ENCODE results near the gene PACSIN1.

The PACSIN1 gene

DNA sequence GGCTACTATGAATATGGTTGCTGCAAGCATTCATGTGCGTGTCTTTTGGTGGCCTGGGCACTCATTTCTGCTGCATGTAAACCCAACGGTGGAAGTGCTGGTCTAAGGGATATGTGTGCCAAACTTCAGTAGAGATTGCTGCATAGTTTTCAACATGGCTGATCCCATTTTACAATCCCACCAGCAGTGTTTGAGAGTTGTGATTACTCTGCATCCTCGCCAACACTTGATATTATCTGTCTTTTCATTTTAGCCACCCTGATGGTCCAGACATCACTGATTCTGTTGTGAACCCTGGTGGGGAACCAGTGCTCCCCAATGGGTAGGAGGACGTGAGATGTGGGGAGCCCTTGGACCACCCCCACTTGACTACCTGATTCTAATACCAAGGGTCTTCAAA is 27.5 kb downstream of the PACSIN1 start:
- Histone ChIP-seq H3K9me3 (ENCODE audit: insufficient read depth, low read length) (no peaks in the 10 kb centered on the region), H3K4me1 (ENCODE audit: low read length) (no peaks in the 10 kb centered on the region), H3K79me2 (ENCODE audit: low read length) (no peaks in the 10 kb centered on the region), H3K27ac (ENCODE audit: low read length) (no peak overlapping the region), H3K36me3 (replicated peaks; ENCODE audit: low read depth, low read length) (no peaks in the 10 kb centered on the region), H3K9ac (ENCODE audit: low read length) (no peak overlapping the region), H2AFZ (ENCODE audit: low read depth, low read length) (no peak overlapping the region), H4K20me1 (ENCODE audit: insufficient read depth, low read length) (no peaks in the 10 kb centered on the region), H3K27me3 (ENCODE audit: low read depth, low read length) (no peaks in the 10 kb centered on the region), H3K4me3 (ENCODE audit: low read length) (no peak overlapping the region), H3K4me2 (ENCODE audit: low read length) (no peak overlapping the region)
- TF ChIP-seq, protein P1, sequence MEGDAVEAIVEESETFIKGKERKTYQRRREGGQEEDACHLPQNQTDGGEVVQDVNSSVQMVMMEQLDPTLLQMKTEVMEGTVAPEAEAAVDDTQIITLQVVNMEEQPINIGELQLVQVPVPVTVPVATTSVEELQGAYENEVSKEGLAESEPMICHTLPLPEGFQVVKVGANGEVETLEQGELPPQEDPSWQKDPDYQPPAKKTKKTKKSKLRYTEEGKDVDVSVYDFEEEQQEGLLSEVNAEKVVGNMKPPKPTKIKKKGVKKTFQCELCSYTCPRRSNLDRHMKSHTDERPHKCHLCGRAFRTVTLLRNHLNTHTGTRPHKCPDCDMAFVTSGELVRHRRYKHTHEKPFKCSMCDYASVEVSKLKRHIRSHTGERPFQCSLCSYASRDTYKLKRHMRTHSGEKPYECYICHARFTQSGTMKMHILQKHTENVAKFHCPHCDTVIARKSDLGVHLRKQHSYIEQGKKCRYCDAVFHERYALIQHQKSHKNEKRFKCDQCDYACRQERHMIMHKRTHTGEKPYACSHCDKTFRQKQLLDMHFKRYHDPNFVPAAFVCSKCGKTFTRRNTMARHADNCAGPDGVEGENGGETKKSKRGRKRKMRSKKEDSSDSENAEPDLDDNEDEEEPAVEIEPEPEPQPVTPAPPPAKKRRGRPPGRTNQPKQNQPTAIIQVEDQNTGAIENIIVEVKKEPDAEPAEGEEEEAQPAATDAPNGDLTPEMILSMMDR (IDR thresholded peaks at IDR 0.05; ENCODE audit: low read depth, low read length), result no peak
- no peak for TF ChIP-seq EZH2phosphoT487 (IDR thresholded peaks at IDR 0.05; ENCODE audit: low read depth)

DNA sequence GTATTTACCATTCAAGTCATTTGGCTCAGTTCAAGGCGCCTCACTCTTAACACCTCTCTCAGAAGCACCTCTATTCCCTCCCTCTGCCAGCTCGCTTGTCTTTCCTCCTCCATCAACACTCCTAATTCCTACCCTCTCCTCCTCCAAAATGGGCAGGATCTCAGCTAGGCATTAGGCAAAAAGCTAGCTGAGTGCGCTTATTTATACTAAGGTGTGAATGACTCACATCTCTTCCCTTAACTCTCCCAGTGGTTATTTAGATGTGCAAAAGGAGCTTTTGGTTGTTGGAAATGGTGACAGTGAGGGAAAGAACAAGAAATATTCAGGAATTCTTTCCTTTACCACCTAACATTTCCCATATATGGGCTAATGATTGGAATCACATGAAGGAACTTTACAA is 29.1 kb downstream of the PACSIN1 start:
- no peak for TF ChIP-seq EZH2phosphoT487 (IDR thresholded peaks at IDR 0.05; ENCODE audit: low read depth)
- TF ChIP-seq, protein P1 (IDR thresholded peaks at IDR 0.05; ENCODE audit: low read depth, low read length), result no peak
- Histone ChIP-seq H3K4me3 (ENCODE audit: low read length) (no peak overlapping the region), H3K9ac (ENCODE audit: low read length) (no peak overlapping the region), H4K20me1 (ENCODE audit: insufficient read depth, low read length) (no peaks in the 10 kb centered on the region), H3K4me2 (ENCODE audit: low read length) (no peak overlapping the region), H3K79me2 (ENCODE audit: low read length) (no peaks in the 10 kb centered on the region), H3K9me3 (ENCODE audit: insufficient read depth, low read length) (no peaks in the 10 kb centered on the region), H2AFZ (ENCODE audit: low read depth, low read length) (no peak overlapping the region), H3K27ac (ENCODE audit: low read length) (no peak overlapping the region), H3K4me1 (ENCODE audit: low read length) (no peaks in the 10 kb centered on the region), H3K36me3 (replicated peaks; ENCODE audit: low read depth, low read length) (no peaks in the 10 kb centered on the region), H3K27me3 (ENCODE audit: low read depth, low read length) (no peaks in the 10 kb centered on the region)

DNA sequence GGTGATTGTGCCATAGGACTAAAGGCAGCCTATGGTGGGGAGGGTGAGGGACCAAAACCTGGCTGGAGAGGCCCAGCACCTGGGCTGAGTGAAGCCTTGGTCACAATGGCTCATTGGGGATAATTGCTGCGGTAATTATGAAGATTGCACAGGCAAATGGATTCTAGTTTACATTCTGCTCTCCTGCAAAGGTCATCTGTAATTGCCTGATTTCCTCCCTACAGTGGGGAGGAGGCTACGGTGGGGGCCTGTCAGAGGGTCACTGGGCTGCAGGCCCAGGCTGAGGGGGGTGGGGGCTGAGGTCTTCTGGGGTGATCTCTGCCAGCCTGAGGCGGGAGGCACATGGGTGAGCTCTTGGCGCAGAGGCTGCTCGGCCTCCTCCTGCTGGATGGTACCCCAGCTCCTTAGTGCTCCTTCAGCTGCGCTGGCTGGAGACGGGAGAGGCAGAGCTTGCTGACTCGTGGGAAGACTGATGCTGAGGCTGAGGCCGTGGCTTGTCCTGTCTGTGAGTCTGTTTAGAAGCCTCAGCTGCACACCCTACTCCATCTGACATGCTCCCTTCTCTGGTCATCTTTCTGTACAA is 30.3 kb downstream of the PACSIN1 start:
- Histone ChIP-seq H3K4me3 (ENCODE audit: low read length) (no peak overlapping the region), H3K79me2 (ENCODE audit: low read length) (no peaks in the 10 kb centered on the region), H3K4me2 (ENCODE audit: low read length) (no peak overlapping the region), H2AFZ (ENCODE audit: low read depth, low read length) (no peak overlapping the region), H3K27me3 (ENCODE audit: low read depth, low read length) (no peaks in the 10 kb centered on the region), H3K9ac (ENCODE audit: low read length) (no peak overlapping the region), H3K4me1 (ENCODE audit: low read length) (no peaks in the 10 kb centered on the region), H3K27ac (ENCODE audit: low read length) (no peak overlapping the region), H3K36me3 (replicated peaks; ENCODE audit: low read depth, low read length) (no peaks in the 10 kb centered on the region), H3K9me3 (ENCODE audit: insufficient read depth, low read length) (no peaks in the 10 kb centered on the region), H4K20me1 (ENCODE audit: insufficient read depth, low read length) (no peaks in the 10 kb centered on the region)
- no peak for TF ChIP-seq EZH2phosphoT487 (IDR thresholded peaks at IDR 0.05; ENCODE audit: low read depth)
- TF ChIP-seq, protein P1 (IDR thresholded peaks at IDR 0.05; ENCODE audit: low read depth, low read length), result no peak

DNA sequence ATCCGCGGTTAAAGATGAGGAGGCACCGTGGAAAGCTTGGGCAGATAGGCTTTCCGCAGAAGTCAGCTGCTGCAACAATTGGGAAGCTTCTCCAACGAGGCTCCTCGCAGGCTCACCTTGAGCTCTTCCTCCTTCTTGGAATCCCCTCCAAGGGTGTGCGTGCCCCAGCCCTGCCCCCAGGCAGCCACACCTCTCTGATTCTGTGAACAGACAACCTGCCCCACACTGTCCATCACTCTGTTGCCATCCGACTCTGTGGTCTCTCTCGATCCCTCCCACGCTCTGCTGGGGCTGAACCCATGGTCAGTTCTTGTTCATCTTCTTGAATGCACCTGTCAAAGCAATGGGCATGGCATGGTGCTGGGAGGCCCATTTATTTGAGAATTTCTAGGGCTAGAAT is 31.5 kb downstream of the PACSIN1 start:
- Histone ChIP-seq H4K20me1 (ENCODE audit: insufficient read depth, low read length) (no peaks in the 10 kb centered on the region), H3K27me3 (ENCODE audit: low read depth, low read length) (no peaks in the 10 kb centered on the region), H3K79me2 (ENCODE audit: low read length) (no peaks in the 10 kb centered on the region), H3K36me3 (replicated peaks; ENCODE audit: low read depth, low read length) (no peaks in the 10 kb centered on the region), H3K4me3 (ENCODE audit: low read length) (no peak overlapping the region), H3K4me1 (ENCODE audit: low read length) (no peaks in the 10 kb centered on the region), H2AFZ (ENCODE audit: low read depth, low read length) (no peak overlapping the region), H3K9ac (ENCODE audit: low read length) (no peak overlapping the region), H3K4me2 (ENCODE audit: low read length) (no peak overlapping the region), H3K9me3 (ENCODE audit: insufficient read depth, low read length) (no peaks in the 10 kb centered on the region), H3K27ac (ENCODE audit: low read length) (no peak overlapping the region)
- TF ChIP-seq, protein P1 (IDR thresholded peaks at IDR 0.05; ENCODE audit: low read depth, low read length), result no peak
- no peak for TF ChIP-seq EZH2phosphoT487 (IDR thresholded peaks at IDR 0.05; ENCODE audit: low read depth)
